Stimulated activated effector memory CD8-positive, alpha-beta T cell treated with anti-CD3 and anti-CD28 coated beads, Interleukin-12 subunit alpha, Interleukin-12 subunit beta, amount 100 ng/mL, for 72 hours (primary cell): ENCODE results near the gene PHTF2.

Experiments
- ATAC-seq: fragments of 150-1000 bp; cut with Tn5 transposase; 2 replicates; pipeline ENCODE4 v1.10.0; 2021
- DNase-seq, 2 donors: peaks; one replicate each; pipeline ENCODE4 v3.0.0; 2021 to 2022; ENCODE audit warnings: low spot score in 2 of 2
- H3K27ac Mint-ChIP-seq: one replicate; pipeline ENCODE4 v1.8.0; 2022; ENCODE audit warnings: mild to moderate bottlenecking, mixed read lengths
- H3K36me3 Mint-ChIP-seq: one replicate; pipeline ENCODE4 v1.8.0; 2022; ENCODE audit warnings: mild to moderate bottlenecking, mixed read lengths
- H3K4me1 Mint-ChIP-seq: one replicate; pipeline ENCODE4 v1.8.0; 2022; ENCODE audit warnings: mixed read lengths
- H3K4me3 Mint-ChIP-seq: one replicate; pipeline ENCODE4 v1.8.0; 2022; ENCODE audit warnings: mild to moderate bottlenecking, mixed read lengths
- H3K9me3 Mint-ChIP-seq: one replicate; pipeline ENCODE4 v1.8.0; 2022; ENCODE audit warnings: mixed read lengths

Gene PHTF2

GRCh38 chr7:77798394-77799077 lies at the start of gene PHTF2, which contains the start of gene TMEM60:
TSS of gene PHTF2 (plus strand) at chr7:77798773.
TSS of gene TMEM60 (minus strand) at chr7:77798434. CDS start at chr7:77794373, 4,061 bp downstream.
- Mint-ChIP-seq H3K27ac (peak within 1 kb of the TSS; percentile 96), H3K4me1 (peaks cover 59% of the 10 kb centered on the region), H3K4me3 (peak within 1 kb of the TSS; percentile 96), H3K9me3 (no peaks in the 10 kb centered on the region), H3K36me3 (peaks cover 62% of the 10 kb centered on the region)
- ATAC-seq (peak; percentile 93), DNase-seq (peak; percentile 84 to 96)

GRCh38 chr7:77752016-77752415 lies 46.6 kb upstream of the PHTF2 start:
- no peaks in the 10 kb centered on the region for H3K9me3 Mint-ChIP-seq
- H3K27ac Mint-ChIP-seq, result peak overlapping the region; percentile 21
- DNase-seq (no peak), ATAC-seq (no peak)
- H3K36me3 Mint-ChIP-seq, result peaks cover 32% of the 10 kb centered on the region
- H3K4me3 Mint-ChIP-seq, result no peak overlapping the region
- H3K4me1 Mint-ChIP-seq, result peaks cover 26% of the 10 kb centered on the region

- Mint-ChIP-seq H3K4me1 (peaks cover 30% of the 10 kb centered on the region), H3K36me3 (peaks cover 32% of the 10 kb centered on the region), H3K27ac (peak overlapping the region; percentile 21), H3K4me3 (no peak overlapping the region), H3K9me3 (no peaks in the 10 kb centered on the region)
- DNase-seq, result no peak
- ATAC-seq, result peak; percentile 64
Measured at GRCh38 chr7:77753173-77753572, 45.4 kb upstream of the PHTF2 start.

- H3K9me3 Mint-ChIP-seq, result no peaks in the 10 kb centered on the region
- peaks cover 24% of the 10 kb centered on the region for H3K4me1 Mint-ChIP-seq
- DNase-seq (no peak), ATAC-seq (peak; percentile 90)
- peaks cover 6% of the 10 kb centered on the region for H3K36me3 Mint-ChIP-seq
- H3K4me3 Mint-ChIP-seq, result no peak overlapping the region
- peak overlapping the region; percentile 69 for H3K27ac Mint-ChIP-seq
Measured at GRCh38 chr7:77757589-77757988, 41.0 kb upstream of the PHTF2 start.

DNA sequence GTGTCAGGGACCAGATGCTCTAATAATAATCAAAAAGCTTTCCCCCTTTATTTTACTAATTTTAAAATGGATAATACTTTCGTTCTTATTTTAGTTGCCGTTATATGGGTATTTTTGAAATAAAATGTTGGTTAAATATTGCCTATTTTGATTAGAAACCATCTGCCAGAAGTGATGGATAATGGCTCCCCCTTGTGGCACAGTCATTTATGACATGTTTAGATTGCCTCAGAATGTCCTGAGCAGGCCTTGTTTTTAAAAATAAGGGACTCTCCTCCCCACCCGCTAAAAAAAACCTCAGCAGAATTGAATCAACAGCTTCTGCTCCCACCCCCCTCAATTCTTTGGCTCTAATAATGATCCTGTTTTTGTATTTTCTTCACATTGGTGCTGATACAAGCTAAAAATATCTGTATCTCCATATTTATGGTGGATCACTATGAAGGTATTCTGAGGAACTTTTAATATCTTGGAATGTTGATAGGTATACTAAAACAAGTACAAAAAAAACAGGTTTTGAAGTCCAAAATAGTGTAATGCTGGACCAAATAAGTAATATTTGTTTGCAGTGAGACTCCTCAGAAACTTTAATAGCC lies 39.2 kb upstream of the PHTF2 start:
- Mint-ChIP-seq H3K27ac (no peak overlapping the region), H3K4me3 (no peak overlapping the region), H3K36me3 (peaks cover 12% of the 10 kb centered on the region), H3K9me3 (no peaks in the 10 kb centered on the region), H3K4me1 (peaks cover 27% of the 10 kb centered on the region)
- peak; percentile 68 for ATAC-seq
- peak; percentile 72 to 83 for DNase-seq

GRCh38 chr7:77760809-77761453 lies 37.6 kb upstream of the PHTF2 start:
- H3K9me3 Mint-ChIP-seq, result no peaks in the 10 kb centered on the region
- H3K4me3 Mint-ChIP-seq, result no peak overlapping the region
- H3K4me1 Mint-ChIP-seq, result peaks cover 30% of the 10 kb centered on the region
- peaks cover 20% of the 10 kb centered on the region for H3K36me3 Mint-ChIP-seq
- H3K27ac Mint-ChIP-seq, result no peak overlapping the region
- ATAC-seq, result no peak
- DNase-seq, result no peak

- Mint-ChIP-seq H3K27ac (peak overlapping the region; percentile 46), H3K36me3 (peaks cover 57% of the 10 kb centered on the region), H3K4me1 (peaks cover 31% of the 10 kb centered on the region)
Measured at GRCh38 chr7:77765481-77765880, 33.1 kb upstream of the PHTF2 start.

DNA sequence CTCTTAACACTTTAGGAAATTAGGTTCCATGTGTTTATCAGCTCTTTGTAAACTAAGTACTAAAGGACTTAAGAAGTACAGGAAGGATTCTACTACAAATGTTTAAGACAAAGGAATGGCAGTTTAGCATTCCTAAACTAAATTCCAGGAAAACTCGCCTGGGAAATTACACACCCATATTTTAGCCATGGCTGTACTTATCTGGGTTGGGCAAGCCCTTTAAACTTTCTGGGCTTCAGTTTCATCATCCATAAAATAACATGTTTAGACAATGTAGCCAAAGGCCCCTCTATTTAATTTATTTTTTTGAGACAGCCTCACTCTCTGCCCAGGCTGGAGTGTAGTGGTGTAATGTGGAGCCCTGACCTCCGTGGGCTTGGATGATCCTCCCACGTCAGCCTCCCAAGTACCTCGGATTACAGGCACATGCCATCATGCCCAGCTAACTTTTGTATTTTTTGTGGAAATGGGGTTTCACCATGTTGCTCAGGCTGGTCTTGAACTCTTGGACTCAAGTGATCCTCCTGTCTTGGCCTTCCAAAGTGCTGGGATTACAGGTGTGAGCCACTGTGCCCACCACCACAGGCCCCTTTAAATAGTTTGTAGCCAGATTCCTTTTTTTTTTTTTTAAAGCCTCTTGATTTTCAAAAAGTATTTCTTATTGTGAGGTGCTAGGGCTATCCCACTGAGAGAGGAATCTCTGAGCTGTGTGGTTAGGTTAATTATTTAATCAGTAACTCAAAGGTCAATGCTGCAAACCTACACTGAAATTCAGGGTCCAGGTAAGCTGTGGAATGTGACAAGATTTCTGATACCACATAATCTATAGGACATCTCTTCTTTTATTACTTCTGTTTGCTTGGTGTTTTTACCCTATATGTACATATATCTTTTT lies 32.4 kb upstream of the PHTF2 start:
- Mint-ChIP-seq H3K4me1 (peaks cover 31% of the 10 kb centered on the region), H3K36me3 (peaks cover 59% of the 10 kb centered on the region), H3K4me3 (no peak overlapping the region), H3K9me3 (no peaks in the 10 kb centered on the region), H3K27ac (peak overlapping the region; percentile 48)
- DNase-seq (no peak), ATAC-seq (no peak)

More at GRCh38 chr7:77765481-77765880, 33.1 kb upstream of the PHTF2 start:
- H3K4me3 Mint-ChIP-seq, result no peak overlapping the region
- ATAC-seq (no peak), DNase-seq (no peak)
- H3K9me3 Mint-ChIP-seq, result no peaks in the 10 kb centered on the region

- Mint-ChIP-seq H3K4me3 (no peak overlapping the region), H3K36me3 (peaks cover 66% of the 10 kb centered on the region), H3K27ac (peak overlapping the region; percentile 48), H3K9me3 (no peaks in the 10 kb centered on the region), H3K4me1 (peaks cover 31% of the 10 kb centered on the region)
- ATAC-seq (no peak), DNase-seq (no peak)
Measured at GRCh38 chr7:77766801-77767605, 31.6 kb upstream of the PHTF2 start.

- H3K36me3 Mint-ChIP-seq, result peaks cover 85% of the 10 kb centered on the region
- no peaks in the 10 kb centered on the region for H3K9me3 Mint-ChIP-seq
- H3K27ac Mint-ChIP-seq, result no peak overlapping the region
- H3K4me3 Mint-ChIP-seq, result no peak overlapping the region
- ATAC-seq, result no peak
- H3K4me1 Mint-ChIP-seq, result peaks cover 12% of the 10 kb centered on the region
- DNase-seq, result no peak
Measured at GRCh38 chr7:77770316-77770715, 28.3 kb upstream of the PHTF2 start.

- peaks cover 3% of the 10 kb centered on the region for H3K9me3 Mint-ChIP-seq
- H3K4me3 Mint-ChIP-seq, result no peak overlapping the region
- peak overlapping the region; percentile 4 for H3K27ac Mint-ChIP-seq
- DNase-seq (no peak), ATAC-seq (no peak)
- H3K4me1 Mint-ChIP-seq, result peaks cover 6% of the 10 kb centered on the region
- peaks cover 85% of the 10 kb centered on the region for H3K36me3 Mint-ChIP-seq
Measured at GRCh38 chr7:77771901-77772300, 26.7 kb upstream of the PHTF2 start.

DNA sequence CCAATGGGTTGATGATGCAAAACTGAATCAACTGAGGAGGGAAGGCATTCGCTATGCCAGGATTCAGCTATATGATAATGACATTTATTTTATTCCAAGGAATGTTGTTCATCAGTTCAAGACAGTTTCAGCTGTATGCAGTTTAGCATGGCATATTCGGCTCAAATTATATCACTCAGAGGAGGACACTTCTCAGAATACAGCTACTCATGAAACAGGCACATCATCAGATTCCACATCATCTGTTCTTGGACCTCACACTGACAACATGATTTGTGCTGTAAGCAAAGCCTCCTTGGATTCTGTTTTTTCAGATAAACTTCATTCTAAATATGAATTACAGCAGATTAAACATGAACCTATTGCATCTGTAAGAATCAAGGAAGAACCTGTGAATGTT lies 20.0 kb upstream of the PHTF2 start:
- no peak overlapping the region for H3K4me3 Mint-ChIP-seq
- DNase-seq (no peak), ATAC-seq (no peak)
- peaks cover 3% of the 10 kb centered on the region for H3K9me3 Mint-ChIP-seq
- no peaks in the 10 kb centered on the region for H3K4me1 Mint-ChIP-seq
- H3K27ac Mint-ChIP-seq, result no peak overlapping the region
- peaks cover 96% of the 10 kb centered on the region for H3K36me3 Mint-ChIP-seq

- ATAC-seq (no peak), DNase-seq (no peak)
- Mint-ChIP-seq H3K27ac (no peak overlapping the region), H3K4me3 (no peak overlapping the region), H3K9me3 (no peaks in the 10 kb centered on the region), H3K4me1 (peaks cover 4% of the 10 kb centered on the region), H3K36me3 (peaks cover 64% of the 10 kb centered on the region)
Measured at GRCh38 chr7:77782383-77782782, 16.2 kb upstream of the PHTF2 start.

- Mint-ChIP-seq H3K27ac (no peak overlapping the region), H3K9me3 (no peaks in the 10 kb centered on the region), H3K4me3 (no peak overlapping the region)
Measured at GRCh38 chr7:77783111-77783510, 15.5 kb upstream of the PHTF2 start.

More at GRCh38 chr7:77783111-77783510, 15.5 kb upstream of the PHTF2 start:
- H3K4me1 Mint-ChIP-seq, result peaks cover 4% of the 10 kb centered on the region
- ATAC-seq (no peak), DNase-seq (no peak)
- peaks cover 57% of the 10 kb centered on the region for H3K36me3 Mint-ChIP-seq
